Measurements from ENCODE around the gene SLCO2A1.

DNA sequence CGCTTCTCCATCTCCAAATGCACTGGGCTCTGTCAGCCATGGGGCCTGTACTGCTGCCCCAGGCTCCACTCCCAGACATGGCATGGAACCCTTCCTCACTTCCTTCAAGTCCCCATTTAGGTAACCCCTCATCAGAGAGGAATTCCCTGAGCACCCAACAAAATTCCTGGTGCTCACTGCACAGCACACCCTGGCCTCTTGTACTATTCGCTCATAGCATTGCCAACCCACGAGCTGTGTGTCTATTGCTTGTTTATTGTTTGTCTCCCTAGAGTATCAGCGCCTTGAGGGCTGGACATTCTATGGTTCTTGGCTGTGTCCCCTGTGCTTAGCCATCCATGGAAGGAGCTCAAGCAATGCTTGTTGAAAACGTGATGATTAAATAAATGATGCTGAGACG, 46.1 kb upstream of the SLCO2A1 start:
- TF ChIP-seq EZH2 (IDR thresholded peaks at IDR 0.05) (no peak), POLR2AphosphoS5 (IDR thresholded peaks at IDR 0.05; ENCODE audit: borderline replicate concordance, low read depth, low read length) (no peak)

Data from SK-N-MC (cell line).